Epithelial cell of esophagus (primary cell): ENCODE measurements around the gene TMEM116.
"Not testable (repeated sequence)": the region's sequence is repeated elsewhere in the genome, so short reads cannot be mapped to it uniquely, and the experiment has no call there.

Experiments
- DNase-seq: peaks from one replicate; pipeline ENCODE4 v3.0.0; 2010; ENCODE audit warnings: low read depth
- H3K4me3 ChIP-seq: 2 replicates; pipeline ENCODE4 v1.5.1; 2011; ENCODE audit warnings: mild to moderate bottlenecking, low read length, control low read depth
- TF ChIP-seq, protein P1 (sequence below): IDR thresholded peaks from 2 replicates; pipeline ENCODE4 v1.5.1; 2011; ENCODE audit warnings: low read depth, mild to moderate bottlenecking, low read length, control low read depth, inconsistent platforms; ENCODE audit not compliant: insufficient read depth; ENCODE audit errors: missing control alignments

Gene TMEM116

DNA sequence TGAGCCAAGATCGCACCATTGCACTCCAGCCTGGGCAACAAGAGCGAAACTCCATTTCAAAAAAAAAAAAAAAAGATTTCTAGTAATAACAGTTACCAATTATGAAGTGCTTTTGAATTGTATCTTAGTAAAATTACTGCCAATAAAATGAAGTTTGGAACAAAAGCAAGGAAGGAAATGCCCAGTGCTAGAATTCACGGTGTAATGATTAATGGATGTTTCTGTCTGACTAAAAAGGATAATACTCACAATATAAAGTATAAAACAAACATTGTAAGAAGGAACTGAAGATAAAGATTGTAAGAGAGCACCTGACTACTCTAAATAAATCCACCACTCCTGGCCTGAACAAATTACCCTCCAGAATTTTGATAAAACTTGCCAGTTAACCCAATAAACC lies 4.0 kb downstream of the TMEM116 start:
- no peak for DNase-seq
- no peak overlapping the region for H3K4me3 ChIP-seq
- TF ChIP-seq, protein P1, sequence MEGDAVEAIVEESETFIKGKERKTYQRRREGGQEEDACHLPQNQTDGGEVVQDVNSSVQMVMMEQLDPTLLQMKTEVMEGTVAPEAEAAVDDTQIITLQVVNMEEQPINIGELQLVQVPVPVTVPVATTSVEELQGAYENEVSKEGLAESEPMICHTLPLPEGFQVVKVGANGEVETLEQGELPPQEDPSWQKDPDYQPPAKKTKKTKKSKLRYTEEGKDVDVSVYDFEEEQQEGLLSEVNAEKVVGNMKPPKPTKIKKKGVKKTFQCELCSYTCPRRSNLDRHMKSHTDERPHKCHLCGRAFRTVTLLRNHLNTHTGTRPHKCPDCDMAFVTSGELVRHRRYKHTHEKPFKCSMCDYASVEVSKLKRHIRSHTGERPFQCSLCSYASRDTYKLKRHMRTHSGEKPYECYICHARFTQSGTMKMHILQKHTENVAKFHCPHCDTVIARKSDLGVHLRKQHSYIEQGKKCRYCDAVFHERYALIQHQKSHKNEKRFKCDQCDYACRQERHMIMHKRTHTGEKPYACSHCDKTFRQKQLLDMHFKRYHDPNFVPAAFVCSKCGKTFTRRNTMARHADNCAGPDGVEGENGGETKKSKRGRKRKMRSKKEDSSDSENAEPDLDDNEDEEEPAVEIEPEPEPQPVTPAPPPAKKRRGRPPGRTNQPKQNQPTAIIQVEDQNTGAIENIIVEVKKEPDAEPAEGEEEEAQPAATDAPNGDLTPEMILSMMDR: no peak

DNA sequence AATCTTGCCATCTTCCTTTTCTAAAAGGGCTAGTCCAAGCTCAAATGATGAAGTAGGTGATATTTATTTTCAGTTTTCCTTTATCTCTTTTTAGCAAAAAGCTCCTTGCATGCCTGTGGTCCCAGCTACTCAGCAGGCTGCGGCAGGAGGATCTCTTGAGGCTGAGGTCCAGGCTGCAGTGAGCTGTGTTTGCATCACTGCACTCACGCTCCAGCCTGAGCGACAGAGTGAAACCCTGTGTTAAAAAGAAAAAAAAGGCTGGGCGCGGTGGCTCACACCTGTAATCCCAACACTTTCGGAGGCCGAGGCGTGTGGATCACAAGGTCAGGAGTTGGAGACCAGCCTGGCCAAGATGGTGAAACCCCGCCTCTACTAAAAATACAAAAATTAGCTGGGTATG lies 5.0 kb downstream of the TMEM116 start:
- no peak for DNase-seq
- H3K4me3 ChIP-seq: no peak overlapping the region
- TF ChIP-seq, protein P1: no peak

DNA sequence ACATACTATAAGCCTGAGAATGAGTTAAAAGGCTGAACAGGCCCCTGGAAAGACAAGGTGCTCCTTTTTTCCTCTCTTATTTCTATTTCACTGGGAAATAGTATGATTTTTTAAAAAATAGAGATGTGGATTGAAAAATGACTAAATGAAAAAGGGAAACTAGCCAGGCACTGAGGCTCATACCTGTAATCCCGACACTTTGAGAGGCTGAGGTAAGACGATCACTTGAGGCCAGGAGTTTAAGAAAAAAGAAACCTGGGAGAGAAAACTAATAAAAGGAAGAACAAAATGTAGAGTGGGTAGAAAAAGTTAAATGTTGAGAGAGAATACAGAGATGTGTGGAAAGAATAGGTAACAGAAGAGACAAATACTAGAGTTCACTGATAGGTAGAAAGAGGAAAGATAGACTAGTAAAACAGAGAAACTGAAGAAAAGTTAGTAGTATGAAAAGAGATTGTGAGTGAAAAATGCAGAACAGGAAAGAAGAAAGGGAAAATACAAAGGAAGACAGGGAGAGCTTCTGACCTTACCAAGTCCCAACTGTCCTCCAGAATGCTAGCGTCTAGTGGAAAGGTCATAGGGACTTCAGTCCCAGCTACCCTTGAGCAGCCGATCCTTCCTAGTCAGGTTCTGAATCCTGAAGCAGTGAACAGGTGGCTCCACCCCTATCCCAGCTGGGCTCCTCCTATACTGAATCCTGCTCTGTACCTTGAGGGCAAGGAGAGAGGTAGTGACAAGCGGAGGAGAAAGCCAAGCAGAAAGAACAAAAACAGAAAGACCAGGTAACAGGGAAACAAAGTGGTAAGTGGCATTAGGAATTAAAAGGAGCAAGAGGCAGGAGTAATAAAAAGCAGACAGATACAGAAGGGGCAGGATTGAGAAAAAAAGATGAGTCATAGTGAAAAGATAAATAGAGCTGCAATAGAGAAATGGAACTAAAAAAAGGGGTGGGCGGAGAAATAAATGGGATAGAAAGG lies 7.3 kb downstream of the TMEM116 start:
- DNase-seq: peak; percentile 51
- TF ChIP-seq, protein P1: no peak
- no peak overlapping the region for H3K4me3 ChIP-seq

DNA sequence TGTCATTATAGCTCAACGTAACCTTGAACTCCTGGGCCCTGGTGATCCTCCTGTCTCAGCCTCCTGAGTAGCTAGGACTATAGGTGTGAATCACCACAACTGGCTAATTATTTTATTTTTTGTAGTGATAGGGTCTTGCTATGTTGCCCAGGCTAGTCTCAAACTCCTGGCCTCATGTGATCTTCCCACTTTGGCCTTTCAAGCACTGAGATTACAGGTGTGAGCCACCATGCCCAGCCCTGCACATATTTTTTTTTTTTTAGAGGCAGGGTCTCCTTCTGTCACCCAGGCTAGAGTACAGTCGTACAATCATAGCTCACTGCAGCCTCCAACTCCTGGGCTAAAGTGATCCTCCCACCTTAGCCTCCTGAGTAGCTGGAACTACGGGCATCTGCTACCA lies 8.9 kb downstream of the TMEM116 start:
- DNase-seq: no peak
- H3K4me3 ChIP-seq: no peak overlapping the region
- TF ChIP-seq, protein P1: no peak

DNA sequence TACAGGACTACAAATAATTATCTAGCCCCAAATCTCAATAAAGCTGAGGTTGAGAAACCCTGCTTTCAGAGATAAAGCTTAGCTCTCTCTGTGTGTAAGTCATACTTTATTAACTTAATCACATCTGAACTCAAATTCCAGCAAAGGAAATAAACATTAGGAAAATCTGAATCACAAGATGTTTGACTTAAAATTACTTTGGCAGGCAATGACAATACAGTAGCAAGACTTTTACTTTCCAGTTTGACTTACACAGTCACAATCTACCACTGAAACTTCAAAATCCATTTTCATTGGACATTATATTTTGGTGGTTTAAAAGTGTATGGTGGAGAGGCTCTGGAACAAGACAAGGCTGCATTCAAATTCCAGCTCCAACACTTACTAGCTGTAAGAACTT lies 11.4 kb downstream of the TMEM116 start:
- no peak for DNase-seq
- no peak overlapping the region for H3K4me3 ChIP-seq
- TF ChIP-seq, protein P1: no peak

DNA sequence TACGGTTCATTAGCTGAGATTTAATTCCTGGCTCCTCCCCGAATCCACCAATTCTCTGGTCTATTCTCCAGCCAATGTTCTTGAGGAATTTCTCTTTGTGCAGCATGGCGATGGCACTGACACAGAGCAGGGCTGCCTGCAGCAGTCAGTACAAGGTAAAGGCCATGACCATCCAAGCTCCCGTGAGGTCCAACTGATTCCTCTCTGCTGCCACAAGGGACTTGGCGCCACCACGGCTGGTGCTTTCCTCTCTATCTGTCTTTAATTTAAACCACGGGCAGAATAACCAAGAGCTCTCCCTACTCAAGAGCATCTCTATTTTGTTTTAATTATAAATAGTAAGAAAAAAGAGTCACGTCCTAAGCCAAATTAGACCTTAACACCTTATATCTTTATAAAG lies 12.1 kb downstream of the TMEM116 start:
- TF ChIP-seq, protein P1: no peak
- DNase-seq: no peak
- H3K4me3 ChIP-seq: no peak overlapping the region

DNA sequence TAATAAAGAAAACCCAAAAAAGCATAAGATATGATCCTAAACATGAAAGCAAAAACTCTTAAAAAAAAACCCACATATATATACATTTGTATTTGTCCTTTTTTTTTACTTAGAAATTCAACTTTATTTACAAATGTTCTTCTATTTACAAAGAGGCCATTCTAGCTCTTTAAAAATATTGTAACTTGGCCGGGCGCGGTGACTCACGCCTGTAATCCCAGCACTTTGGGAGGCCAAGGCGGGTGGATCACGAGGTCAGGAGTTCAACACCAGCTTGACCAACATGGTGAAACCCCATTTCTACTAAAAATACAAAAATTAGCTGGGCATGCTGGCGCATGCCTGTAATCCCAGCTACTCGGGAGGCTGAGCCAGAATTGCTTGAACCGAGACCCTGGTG lies 13.8 kb downstream of the TMEM116 start:
- not testable (repeated sequence) for H3K4me3 ChIP-seq, DNase-seq
